ENCODE results near the gene SYNGR2.
A peak's percentile ranks its signal among the peaks of the same experiment; 100 is the strongest.

DNA sequence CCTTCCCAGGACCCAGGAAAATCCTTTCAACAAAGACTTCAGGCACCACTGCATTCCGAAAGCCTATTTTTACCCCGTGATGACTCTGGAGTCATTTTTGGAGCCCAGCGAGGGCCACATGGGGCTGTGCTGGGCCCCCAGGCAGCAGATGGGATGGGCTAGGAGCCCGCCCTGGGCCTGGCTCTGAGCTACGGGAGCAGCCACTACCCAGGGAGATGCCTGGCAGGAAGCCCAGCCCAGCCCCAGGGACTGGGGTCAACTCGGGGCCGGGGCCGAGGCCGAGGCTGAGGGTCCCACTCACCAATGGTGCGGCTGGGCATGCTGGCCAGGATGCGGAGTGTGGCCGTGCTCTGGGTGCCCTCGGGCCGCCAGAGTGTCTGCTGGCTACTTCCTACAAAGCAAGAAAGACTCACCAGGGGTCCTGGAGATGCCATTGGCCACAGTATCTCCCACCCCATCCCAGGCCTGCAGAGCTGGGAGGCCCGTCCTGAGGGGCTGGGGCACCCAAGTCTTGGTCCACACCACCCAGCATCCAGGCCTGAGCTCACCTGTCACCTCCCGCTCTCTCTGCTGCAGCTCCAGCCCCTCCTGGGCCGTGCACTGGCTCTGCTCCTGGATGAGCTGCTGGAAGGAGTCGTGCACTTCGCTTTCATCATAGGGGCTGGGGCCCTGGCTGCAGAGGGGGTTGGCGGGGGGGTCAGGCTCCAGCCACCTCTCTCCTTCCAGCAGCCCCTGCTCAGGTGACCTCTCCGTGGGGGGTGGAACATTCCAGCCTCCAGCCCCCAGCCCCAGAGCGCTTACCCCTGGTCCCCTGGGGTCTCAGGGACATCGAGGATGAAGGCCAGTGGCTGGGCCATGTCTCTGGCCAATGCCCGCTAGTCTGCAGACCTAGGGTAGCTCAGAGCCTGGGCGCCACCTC is 42.1 kb upstream of the SYNGR2 start:
- TF ChIP-seq, protein P1, sequence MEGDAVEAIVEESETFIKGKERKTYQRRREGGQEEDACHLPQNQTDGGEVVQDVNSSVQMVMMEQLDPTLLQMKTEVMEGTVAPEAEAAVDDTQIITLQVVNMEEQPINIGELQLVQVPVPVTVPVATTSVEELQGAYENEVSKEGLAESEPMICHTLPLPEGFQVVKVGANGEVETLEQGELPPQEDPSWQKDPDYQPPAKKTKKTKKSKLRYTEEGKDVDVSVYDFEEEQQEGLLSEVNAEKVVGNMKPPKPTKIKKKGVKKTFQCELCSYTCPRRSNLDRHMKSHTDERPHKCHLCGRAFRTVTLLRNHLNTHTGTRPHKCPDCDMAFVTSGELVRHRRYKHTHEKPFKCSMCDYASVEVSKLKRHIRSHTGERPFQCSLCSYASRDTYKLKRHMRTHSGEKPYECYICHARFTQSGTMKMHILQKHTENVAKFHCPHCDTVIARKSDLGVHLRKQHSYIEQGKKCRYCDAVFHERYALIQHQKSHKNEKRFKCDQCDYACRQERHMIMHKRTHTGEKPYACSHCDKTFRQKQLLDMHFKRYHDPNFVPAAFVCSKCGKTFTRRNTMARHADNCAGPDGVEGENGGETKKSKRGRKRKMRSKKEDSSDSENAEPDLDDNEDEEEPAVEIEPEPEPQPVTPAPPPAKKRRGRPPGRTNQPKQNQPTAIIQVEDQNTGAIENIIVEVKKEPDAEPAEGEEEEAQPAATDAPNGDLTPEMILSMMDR (tag by site-specific recombination; IDR thresholded peaks at IDR 0.05): no peak
- TF ChIP-seq ZNF416 (tag by site-specific recombination; IDR thresholded peaks at IDR 0.05) (no peak), ZNF292 (tag by site-specific recombination; IDR thresholded peaks at IDR 0.05; ENCODE audit: borderline replicate concordance, low read depth) (no peak), SP2 (tag by site-specific recombination; IDR thresholded peaks at IDR 0.05) (no peak), ZNF239 (tag by site-specific recombination; IDR thresholded peaks at IDR 0.05) (no peak), ZNF121 (tag by site-specific recombination; IDR thresholded peaks at IDR 0.05) (no peak), ZEB2 (tag by site-specific recombination; IDR thresholded peaks at IDR 0.05) (no peak), ZBTB8A (tag by site-specific recombination; IDR thresholded peaks at IDR 0.05) (peak; percentile 64; the same call in 1 of the 2 replicates), KLF7 (tag by site-specific recombination; IDR thresholded peaks at IDR 0.05; ENCODE audit: borderline replicate concordance) (no peak)
- TF ChIP-seq, protein P2, sequence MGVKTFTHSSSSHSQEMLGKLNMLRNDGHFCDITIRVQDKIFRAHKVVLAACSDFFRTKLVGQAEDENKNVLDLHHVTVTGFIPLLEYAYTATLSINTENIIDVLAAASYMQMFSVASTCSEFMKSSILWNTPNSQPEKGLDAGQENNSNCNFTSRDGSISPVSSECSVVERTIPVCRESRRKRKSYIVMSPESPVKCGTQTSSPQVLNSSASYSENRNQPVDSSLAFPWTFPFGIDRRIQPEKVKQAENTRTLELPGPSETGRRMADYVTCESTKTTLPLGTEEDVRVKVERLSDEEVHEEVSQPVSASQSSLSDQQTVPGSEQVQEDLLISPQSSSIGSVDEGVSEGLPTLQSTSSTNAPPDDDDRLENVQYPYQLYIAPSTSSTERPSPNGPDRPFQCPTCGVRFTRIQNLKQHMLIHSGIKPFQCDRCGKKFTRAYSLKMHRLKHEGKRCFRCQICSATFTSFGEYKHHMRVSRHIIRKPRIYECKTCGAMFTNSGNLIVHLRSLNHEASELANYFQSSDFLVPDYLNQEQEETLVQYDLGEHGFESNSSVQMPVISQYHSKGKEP (tag by site-specific recombination; IDR thresholded peaks at IDR 0.05): no peak
- TF ChIP-seq, protein P3, sequence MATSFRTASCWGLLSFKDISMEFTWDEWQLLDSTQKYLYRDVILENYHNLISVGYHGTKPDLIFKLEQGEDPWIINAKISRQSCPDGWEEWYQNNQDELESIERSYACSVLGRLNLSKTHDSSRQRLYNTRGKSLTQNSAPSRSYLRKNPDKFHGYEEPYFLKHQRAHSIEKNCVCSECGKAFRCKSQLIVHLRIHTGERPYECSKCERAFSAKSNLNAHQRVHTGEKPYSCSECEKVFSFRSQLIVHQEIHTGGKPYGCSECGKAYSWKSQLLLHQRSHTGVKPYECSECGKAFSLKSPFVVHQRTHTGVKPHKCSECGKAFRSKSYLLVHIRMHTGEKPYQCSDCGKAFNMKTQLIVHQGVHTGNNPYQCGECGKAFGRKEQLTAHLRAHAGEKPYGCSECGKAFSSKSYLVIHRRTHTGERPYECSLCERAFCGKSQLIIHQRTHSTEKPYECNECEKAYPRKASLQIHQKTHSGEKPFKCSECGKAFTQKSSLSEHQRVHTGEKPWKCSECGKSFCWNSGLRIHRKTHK (tag by site-specific recombination; IDR thresholded peaks at IDR 0.05): no peak

Measured in HEK293 (cell line).